Brain microvascular endothelial cell (primary cell): ENCODE data around the gene ABLIM1.
A peak's percentile ranks its signal among the peaks of the same experiment; 100 is the strongest.

Source experiments
- DNase-seq: peaks from one replicate; pipeline ENCODE4 v3.0.0-alpha.2; 2020
- H3K27ac ChIP-seq: fragments of 250-450 bp; sonication (Bioruptor Pico); 2 replicates; pipeline ENCODE4 v1.5.1; 2020; ENCODE audit warnings: mild to moderate bottlenecking, moderate library complexity
- H3K27me3 ChIP-seq: fragments of 250-450 bp; sonication (Bioruptor Pico); replicated peaks from 2 replicates; pipeline ENCODE4 v1.5.1; 2020; ENCODE audit warnings: mild to moderate bottlenecking
- H3K36me3 ChIP-seq: fragments of 250-450 bp; sonication (Bioruptor Pico); replicated peaks from 2 replicates; pipeline ENCODE4 v1.5.1; 2020; ENCODE audit warnings: mild to moderate bottlenecking
- H3K4me3 ChIP-seq: 2 replicates; pipeline ENCODE4 v1.5.1; 2011; ENCODE audit warnings: low read depth, mild to moderate bottlenecking, control low read depth, low read length, moderate library complexity
- CTCF ChIP-seq: IDR thresholded peaks from 2 replicates; pipeline ENCODE4 v1.5.1; 2011; ENCODE audit warnings: low read depth, mild to moderate bottlenecking, moderate library complexity, low read length, control low read depth, inconsistent platforms; ENCODE audit errors: missing control alignments
- in situ Hi-C: cut with HindIII; loops from 2 replicates; pipeline ENCODE4 v1.10.0; 2017; ENCODE audit warnings: low sequenced_read_pairs, low pct_ligation_motif_present

ABLIM1 gene

DNA sequence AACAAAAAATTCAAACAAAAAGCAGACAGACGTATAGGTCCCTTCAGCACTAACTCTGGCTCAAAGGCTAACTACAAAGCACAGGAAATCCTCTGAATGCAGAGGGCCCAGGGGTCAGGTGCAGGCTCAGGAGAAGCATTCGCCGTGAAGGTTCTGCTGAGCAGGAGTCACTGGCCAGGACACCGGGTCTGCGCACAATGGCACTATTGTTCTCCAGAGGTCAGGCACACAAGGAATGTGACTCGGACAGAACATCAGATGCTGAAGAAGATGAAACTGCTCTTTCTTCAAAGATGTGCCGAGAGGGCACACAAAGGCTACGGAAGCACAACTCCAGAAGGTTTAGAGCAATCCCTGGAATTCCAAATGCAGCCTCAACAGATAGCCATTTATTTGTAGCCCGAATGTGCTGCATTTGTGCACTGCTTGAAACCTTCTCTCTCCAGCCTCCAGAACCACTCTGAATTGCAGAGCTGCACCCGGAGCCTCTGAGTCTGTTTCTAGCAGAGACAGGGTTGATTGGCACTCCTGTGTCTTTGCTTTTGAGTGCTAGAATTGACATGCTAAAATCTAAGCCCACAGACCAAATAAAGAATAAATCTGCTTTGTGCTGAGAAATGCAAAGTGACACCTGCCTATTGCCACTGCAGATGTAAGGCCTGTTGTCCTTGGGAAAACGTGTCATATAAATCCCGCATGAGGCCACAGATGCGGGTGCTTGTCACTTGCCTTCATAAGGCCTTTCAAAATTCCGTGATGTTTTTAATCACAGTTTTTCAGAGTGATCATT, 168.4 kb downstream of the ABLIM1 start:
- H3K27ac ChIP-seq: no peak overlapping the region
- in situ Hi-C loops: loop anchor here (10.0 kb wide), 1 partner anchor 205 kb away; no protein-coding TSS in a partner anchor
- no peak for DNase-seq
- TF ChIP-seq CTCF: no peak
- no peaks in the 10 kb centered on the region for H3K36me3 ChIP-seq
- no peaks in the 10 kb centered on the region for H3K27me3 ChIP-seq
- no peak overlapping the region for H3K4me3 ChIP-seq

DNA sequence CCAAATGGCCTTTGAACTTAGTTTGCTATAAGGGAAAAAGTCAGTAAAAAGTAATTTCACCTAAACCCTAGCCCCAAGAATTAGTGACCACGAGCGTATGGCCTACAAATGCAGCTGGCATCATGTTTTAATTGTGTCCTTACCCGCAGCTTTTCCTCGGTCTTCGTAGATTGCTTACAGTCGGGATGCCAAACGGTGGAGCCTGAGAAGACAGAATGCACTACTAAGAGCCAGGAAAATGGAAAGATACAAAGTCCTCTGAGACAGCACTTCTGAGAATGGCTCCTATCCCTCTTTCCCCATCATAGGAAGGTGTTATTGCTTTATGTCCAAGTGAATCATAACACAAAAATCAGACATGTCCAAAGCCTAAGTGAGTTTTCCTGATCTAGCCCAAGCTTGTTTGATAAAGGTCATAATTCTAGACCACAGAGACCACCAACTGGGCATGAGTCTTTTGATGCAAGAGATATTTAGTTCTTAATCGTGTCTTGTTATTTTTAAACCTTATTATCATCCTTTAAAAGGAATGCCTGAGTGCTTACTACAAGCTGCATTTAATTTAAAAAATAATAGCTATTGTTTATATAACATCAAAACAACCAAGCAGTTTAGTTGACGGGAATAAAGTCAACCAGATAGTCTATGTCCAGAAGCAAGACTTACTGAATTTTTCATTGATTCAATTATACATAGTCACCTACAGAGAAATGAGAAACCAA, 170.1 kb downstream of the ABLIM1 start:
- H3K4me3 ChIP-seq: no peak overlapping the region
- in situ Hi-C loops: loop anchor here (10.0 kb wide), 1 partner anchor 207 kb away; no protein-coding TSS in a partner anchor
- H3K27ac ChIP-seq: no peak overlapping the region
- no peaks in the 10 kb centered on the region for H3K36me3 ChIP-seq
- H3K27me3 ChIP-seq: no peaks in the 10 kb centered on the region
- DNase-seq: peak; percentile 24
- no peak for TF ChIP-seq CTCF

DNA sequence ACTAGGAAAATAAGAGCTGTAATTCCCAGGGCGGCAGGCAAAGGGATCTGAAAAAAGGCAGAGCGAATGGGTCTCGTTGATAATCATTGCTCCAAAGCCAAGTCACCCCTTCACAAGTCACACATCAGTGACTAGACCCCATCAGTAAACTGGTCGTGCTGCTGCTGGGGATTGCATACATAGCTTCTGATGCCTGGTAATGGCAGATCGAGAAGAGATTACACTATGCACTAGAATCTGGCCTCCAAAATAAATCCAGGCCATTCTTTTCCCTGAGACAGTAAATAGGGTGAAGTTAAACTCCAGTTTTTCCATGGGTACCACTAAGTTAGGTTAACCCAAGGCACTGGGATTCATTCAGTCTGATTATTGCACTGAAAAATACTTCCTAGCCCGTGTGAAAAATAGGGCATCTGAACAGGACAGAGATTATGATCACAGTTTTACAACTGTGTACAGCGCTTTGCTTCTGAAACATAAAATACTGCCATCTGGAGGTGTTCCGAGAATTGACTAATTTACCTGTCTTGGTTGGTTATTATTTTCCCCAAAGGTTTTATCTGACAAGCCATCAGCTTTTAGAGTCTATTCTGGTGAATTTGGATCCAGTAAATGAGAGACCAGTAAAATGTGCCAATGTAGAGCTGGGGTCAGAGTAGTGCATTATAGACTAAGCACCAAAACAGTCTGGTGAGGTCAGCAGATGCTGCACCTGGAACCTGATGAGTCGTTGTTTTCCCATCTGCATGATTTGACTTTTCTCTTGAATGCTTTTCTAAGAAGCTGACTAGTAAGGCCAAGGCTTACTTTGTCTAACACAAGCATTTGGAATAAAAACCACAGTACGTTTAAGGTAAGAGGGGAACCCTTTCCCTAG, 170.9 kb downstream of the ABLIM1 start:
- H3K36me3 ChIP-seq: no peaks in the 10 kb centered on the region

DNA sequence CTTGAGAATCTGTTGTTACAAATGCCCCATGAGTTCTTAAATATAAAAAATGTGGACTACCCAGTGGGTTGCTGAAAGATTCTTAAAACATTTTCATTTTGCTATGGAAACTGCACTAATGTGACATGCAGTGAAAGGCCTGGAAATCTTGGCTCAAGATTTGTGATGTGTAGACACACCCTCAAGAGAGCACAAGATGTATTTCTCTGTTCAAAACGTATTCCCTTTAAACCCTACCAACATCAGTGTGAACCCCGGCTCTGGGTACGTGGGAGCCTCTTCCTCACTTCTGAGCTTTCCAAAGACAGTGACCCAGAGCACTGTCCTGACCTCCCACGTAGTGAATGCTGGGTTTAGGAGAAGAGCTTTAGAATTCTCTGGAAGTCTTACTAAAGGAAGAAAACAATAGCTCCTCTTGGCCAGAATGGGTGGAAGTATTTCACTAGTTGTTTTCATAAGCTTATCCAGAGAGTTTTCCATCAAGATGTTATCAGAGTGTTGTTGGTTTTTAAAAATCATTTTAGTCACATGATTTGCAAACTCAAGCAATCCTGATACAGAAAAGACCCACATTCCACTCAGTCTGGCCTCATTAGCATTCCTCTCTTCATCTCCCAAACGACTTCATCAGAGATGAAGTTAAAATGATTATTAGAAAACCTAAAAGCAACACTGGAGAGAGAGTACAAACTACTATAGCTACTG, 172.2 kb downstream of the ABLIM1 start:
- H3K4me3 ChIP-seq: no peak overlapping the region
- H3K27ac ChIP-seq: no peak overlapping the region
- no peak for TF ChIP-seq CTCF
- DNase-seq: no peak
- H3K36me3 ChIP-seq: no peaks in the 10 kb centered on the region
- in situ Hi-C loops: loop anchor here (10.0 kb wide), 1 partner anchor 209 kb away; no protein-coding TSS in a partner anchor
- no peaks in the 10 kb centered on the region for H3K27me3 ChIP-seq

More for the DNA sequence above, 170.9 kb downstream of the ABLIM1 start:
- H3K27ac ChIP-seq: no peak overlapping the region
- no peaks in the 10 kb centered on the region for H3K27me3 ChIP-seq
- no peak overlapping the region for H3K4me3 ChIP-seq
- no peak for DNase-seq
- in situ Hi-C loops: loop anchor here (10.0 kb wide), 1 partner anchor 208 kb away; no protein-coding TSS in a partner anchor
- no peak for TF ChIP-seq CTCF

DNA sequence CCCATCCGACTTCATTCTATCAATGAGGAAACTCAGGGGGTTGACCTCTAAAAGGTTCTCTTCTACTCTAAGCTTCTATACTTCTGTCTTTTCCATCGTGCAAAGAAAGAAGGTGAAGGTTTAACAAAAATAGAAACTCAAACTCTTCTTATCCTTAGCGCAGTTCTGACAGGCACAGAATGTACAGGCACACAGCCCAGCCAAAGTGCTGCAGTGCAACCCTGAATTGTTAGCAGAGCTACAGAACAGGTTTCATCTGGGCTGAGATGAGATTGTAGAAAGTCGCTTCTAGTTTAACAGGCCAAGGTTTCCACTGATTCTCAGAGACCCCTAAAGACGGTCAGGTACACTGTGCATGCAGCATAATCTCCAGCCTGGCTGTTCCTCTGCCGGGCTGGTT, 174.5 kb downstream of the ABLIM1 start:
- in situ Hi-C loops: loop anchor here (10.0 kb wide), 1 partner anchor 211 kb away; no protein-coding TSS in a partner anchor
- H3K27ac ChIP-seq: no peak overlapping the region
- TF ChIP-seq CTCF: no peak
- no peaks in the 10 kb centered on the region for H3K36me3 ChIP-seq
- H3K4me3 ChIP-seq: no peak overlapping the region
- H3K27me3 ChIP-seq: no peaks in the 10 kb centered on the region
- DNase-seq: no peak
